DMS79 treated with DMSO at 0.1 percent for 48 hours (cell line): ENCODE measurements around the gene EIF4G2.

Source experiments
- DNase-seq: peaks from one replicate; lab custom pipeline; 2025; lab: John Stamatoyannopoulos, UW

EIF4G2 gene

DNA sequence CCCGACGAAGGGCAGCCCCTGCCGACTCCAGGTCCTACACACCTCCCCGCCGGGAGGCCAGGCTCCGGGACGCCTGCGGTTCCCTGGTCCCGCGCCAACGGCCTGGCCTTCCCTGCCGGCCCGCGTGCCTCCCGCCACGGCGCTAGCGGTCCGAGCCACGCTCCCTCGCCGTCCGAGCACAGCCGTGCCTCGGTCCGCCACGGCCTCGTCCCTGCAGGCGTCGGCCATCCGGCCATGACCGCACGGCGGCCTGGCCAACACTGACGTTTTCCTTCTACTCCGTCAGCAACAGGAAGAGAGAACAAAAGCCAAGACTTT is 532 bp downstream of the EIF4G2 start:
- no peak for DNase-seq

DNA sequence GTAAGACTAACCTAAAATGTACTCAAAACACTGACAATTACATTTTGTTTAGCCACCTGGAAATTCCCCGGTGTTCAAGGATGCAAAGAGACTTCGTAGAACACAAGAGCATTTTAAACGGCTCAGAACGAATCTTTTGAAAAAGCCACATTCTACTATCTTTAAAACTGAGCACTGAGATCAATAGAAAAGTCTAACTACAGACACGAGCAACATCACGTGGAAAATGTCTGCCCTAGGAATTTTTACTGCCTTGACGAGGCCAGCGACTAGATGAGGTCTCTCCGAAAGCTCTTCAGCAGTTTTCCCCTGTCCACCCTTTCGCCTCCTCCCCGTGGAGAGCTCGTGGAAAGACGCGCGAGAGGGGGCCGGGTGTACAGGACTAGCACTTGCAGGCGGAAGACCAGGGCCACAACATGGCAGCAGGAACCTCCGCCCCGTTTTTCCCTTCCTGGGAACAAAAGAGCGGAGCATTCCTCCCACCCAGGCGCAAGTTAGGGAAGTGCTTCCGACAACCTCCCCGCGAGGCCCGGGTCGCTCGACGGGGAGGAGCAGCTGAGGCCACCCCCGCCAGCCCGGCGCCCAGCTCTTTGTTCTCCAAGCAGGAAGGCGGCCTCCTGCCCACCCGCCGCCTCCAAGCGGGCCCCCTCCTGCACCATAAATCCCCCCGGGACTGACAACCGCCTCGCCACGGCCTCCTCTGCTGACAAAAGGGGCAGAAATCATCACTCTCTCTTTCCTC is 1.1 kb downstream of the EIF4G2 start:
- no peak for DNase-seq

DNA sequence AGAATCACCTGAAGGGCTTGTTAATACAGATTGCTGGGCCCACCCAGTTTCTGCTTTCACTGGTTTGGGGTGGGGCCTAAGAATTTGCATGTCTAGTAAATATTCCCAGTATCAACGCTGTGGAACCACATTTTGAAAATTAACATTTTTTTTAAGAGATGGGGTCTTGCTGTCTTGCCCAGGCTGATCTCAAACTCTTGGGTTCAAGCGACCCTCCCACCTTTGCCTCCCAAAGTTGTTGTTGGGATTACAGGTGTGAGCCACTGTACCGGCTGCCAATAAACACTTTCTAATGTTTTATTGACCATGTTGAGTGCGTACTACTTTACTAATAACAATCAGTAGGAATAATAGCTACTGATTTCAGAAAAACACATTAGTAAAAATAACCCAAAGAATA is 2.5 kb downstream of the EIF4G2 start:
- no peak for DNase-seq

DNA sequence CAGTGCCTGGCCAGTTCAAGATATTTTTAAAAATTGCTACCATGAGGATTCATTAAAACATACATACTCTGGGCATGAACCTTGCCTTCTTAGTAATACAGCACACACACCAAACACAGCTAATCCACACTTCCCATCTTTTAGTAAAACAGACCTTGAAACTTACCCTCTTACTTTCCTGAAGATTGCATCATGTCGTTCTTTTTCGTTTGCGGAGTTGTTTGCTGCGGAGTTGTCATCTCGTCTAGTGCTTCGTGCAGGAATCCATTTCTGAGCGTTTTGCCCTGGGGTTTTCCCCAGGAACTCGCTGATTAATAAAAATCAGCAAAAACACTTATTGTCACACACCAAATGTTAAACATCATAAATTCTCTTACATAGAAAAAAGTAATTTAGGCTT is 3.0 kb downstream of the EIF4G2 start:
- no peak for DNase-seq

GRCh38 chr11:10803676-10804075 is 5.0 kb downstream of the EIF4G2 start:
- DNase-seq = no peak

- no peak for DNase-seq
Observed at GRCh38 chr11:10800292-10800691, 8.4 kb downstream of the EIF4G2 start.

DNA sequence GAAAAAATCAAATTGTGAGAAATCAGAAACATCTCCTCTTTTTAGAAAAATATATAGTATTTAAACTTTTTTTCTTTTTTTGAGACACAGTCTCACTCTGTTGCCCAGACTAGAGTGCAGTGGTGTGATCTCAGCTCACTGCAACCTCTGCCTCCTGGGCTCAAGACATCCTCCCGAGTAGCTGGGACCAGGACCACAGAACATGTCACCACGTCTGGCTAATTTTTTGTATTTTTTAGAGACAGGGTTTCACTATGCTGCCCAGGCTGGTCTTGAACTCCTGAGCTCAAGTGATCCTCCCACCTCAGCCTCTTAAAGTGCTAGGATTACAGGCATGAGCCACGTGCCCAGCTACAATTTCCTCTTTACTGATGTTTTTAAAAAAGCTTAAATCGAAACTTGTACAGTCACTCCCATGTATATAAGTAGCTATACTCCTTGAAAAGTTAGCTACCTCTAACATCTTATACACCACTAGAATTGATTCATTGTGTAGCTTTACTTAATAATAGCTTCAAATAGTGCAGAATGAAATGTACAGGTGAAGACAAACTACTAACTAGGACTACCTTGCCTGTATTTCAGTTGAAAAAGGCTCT is 10.3 kb downstream of the EIF4G2 start:
- no peak for DNase-seq

GRCh38 chr11:10797531-10797930 is 11.2 kb downstream of the EIF4G2 start:
- DNase-seq = no peak

GRCh38 chr11:10797001-10797400 is 11.7 kb downstream of the EIF4G2 start:
- no peak for DNase-seq

DNA sequence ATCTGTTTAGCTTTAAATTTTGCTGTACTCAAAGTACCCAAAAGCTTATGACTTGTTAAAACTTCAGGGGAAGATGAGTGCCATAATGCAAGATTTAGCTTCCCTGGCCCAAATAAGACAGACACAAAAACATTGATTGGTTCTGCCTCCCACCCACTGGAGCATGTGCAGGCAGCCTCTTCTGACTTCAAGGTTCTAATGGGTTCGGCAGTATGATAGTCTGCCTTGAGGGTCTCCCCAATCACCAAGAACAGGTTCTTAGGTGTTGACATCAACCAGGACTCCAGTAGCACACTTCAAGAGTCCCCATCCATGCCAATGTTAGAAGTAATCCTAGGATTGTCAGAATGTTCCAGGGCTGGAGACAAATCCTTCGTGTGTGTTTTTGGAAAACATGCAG is 12.5 kb downstream of the EIF4G2 start:
- no peak for DNase-seq

DNA sequence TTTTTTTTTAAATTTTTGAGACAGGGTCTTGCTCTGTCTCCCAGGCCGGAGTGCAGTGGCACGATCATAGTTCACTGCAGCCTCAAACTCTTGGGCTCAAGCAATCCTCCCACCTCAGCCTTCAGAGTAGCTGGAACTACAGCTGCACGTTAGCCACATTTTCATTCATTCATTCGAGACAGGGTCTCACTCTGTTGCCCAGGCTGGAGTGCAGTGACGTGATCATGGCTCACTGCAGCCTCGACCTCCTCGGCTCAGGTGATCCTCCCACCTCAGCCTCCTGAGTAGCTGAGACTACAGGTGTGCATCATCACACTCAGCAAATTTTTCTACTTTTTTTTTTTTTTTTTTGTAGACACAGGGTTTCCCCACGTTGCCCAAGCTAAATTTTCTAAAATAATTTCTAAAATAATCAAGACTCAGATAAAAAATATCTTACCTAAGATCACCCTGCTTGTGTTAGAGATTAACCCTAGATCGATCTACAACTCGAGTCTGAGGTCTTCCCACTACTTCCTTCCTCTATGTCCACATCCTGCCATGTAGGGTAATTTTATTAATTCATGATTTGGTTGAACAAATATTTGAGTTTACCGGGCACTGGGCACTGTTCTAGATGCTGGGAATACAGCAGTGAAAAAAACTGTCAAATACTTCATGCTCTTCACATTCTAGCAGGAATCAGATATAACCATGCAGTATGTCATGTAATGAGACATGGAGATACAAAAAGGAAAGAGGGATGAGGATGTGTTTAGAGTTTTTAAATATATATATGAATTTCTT is 15.1 kb downstream of the EIF4G2 start:
- DNase-seq = no peak

DNA sequence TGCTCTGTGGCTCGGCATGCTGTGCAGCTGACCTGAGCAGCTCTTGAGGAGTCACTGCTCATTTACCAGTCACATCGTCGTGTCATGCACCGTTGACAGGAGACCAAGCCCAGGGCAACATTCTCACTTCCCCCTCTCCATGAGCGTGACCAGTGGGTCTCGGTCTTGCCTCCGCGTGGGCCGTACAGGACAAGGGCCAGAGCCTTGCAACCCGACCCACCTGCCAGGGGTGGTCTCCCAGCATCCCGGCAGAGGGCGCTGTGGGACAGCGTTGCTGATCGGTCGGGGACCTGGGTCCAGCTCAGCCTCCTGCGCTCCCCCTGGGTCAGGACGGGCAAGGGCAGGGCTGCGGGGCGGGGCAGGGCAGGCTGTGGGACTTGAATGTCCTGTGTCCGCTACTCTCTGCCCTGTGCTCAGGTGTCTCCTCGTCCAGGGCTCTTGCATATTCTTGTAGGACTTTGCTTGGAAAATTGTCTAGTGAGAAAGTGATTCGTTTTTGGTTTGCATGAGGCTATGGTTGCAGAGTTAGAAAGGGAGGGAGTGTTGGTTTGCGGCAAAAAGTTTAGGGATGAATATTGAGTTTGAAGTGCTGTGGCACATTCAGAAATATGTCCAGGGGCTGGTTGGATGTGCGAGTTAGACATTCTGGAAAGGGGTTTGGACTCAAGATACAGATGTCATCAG is 16.2 kb downstream of the EIF4G2 start:
- peak; percentile 65 for DNase-seq

DNA sequence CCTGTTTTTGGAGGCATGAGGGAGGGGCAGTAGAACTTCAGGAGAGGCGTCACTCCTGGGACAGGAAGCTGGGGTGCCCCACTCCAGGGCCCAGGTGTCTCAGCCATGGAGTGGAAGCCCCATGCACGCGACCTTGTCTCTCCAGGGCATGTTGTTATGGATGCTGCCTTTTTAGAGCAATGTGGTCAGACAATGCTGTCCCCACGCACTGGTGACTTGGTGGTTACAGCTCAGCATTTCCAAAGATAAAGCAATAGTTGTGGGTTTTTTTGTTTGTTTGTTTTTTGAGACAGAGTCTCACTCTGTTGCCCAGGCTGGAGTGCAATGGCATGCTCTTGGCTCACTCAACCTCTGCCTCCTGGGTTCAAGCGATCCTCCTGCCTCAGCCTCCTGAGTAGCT is 22.3 kb downstream of the EIF4G2 start:
- DNase-seq = no peak

GRCh38 chr11:10785146-10785474 is 23.6 kb downstream of the EIF4G2 start:
- peak; percentile 26 for DNase-seq

DNA sequence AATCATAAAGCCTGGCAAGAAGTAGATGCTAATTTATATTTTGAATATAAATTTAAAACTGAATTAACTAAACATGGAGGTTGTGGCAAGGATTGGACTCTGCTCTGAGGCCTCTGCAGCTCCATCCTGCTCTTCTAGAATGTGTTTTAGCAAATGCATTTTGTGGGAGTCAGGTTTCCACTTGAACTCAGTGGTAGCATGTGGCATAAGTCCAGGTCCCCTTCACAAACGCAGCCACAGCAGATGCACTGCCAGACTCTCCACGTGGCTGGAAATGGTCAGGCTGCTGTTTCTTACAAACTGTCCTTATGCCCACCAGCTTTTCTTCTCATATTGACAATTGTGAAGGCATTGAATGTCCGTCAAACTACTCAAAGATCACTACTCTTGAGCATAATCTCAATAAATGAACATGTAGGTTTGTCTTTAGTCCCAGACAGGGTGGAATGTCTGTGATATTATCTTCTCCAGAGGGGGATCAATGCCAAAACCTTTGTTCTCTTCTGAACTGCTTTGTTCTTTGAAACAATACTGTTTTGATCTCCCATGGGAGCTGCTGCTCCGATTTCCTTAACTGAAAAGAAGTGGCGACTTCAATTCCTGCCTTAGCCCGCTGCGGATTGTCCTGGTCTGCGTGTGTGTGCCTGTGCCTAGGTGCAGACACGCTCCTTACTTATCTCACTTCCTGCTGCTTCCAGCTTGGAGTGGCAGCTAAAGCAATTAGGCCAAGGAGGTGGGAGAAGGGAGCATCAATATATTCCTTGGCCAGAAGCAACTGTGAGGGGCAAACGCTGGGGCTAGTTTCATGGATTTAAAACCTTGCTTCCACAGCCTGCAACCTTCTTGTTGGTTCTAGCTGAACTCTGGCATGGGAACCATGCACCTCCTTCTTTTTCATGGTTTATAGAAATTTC is 24.2 kb downstream of the EIF4G2 start:
- peak; percentile 92 for DNase-seq

DNA sequence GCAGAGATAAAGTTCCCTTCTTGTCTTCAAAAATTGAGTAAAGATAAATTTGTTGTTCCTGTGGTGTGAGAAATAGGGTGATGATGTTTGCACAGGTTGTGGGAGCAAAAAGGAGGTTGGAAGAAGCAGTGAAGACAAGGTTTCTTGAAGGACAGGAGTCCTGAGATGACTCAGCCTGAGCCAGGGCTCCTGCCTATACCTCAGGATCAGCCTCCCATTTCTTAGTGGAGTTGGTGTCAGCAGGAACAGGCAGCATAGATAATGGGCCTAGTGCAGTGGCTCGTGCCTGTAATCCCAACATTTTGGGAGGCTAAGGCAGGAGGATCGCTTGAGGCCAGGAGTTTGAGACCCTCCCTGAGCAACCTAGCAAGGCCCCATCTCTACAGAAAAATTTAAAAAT is 28.7 kb downstream of the EIF4G2 start:
- no peak for DNase-seq

- no peak for DNase-seq
Observed at GRCh38 chr11:10779086-10779485, 29.6 kb downstream of the EIF4G2 start.

DNA sequence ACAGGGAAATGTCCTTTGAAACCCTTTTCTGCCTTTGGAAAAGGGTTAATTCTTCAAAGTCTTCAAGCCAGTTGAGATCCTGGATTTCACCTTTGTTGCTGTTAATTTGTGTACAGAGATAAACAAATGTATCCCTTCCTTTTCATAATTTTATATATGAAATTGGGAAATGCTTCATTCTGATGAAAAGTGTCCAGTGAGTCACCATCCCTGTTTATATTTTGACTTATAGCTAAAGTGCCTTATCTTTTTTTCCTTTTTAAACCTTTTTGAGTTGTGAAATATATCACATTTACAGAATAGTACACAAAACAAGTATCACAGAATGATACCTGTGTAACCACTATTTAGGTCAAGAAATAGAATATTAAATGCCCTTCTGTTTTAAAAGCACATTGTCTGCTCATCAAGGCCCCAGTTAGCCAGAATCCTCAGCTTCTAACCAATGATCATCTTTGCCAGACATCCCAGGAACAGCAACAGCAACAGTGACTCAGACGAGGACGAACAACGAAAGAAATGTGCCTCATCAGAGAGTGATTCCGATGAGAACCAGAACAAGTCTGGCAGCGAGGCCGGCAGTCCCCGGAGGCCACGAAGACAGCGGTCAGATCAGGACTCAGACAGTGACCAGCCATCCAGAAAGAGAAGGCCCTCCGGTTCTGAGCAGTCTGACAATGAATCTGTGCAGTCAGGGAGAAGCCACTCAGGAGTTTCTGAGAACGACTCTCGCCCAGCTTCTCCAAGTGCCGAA is 30.3 kb downstream of the EIF4G2 start:
- no peak for DNase-seq

DNA sequence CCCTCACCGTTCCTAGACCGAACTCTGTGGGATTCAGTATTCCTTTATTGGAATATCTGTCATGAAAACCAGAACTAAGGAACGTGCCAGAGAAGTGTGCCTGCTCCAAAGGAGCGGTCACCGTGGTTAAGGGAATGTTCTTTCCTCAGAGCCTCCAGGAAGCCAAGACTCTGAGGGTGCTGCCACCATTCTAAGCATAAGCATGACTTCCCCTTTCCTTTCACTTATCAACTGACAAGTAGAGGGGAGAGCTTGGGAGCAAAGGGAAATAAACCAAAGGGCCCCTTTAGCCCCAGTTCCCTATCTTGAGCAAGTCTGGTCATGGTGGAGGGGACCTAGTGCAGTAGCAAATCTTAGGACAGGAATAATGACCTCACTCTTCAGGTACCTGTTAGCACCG is 30.9 kb downstream of the EIF4G2 start:
- no peak for DNase-seq

DNA sequence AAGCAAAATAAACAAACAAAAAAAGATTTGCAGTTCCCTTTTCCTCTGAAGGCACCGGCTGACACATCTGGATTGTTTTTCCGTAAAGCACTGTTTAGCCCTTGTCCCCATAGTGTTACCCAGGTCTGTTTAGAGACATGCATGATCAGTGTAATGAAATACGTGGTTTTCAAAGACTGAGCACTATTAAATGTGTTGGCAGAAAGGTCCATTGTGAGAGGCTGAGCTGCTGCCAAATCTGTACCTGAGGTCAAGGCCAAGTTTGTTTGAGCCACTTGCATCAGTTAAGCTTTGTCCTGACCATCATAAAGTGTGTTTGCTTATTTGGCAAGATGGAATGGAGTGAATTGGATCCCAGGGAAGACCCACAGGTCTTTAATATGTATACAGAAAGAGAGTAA is 31.3 kb downstream of the EIF4G2 start:
- DNase-seq = no peak

DNA sequence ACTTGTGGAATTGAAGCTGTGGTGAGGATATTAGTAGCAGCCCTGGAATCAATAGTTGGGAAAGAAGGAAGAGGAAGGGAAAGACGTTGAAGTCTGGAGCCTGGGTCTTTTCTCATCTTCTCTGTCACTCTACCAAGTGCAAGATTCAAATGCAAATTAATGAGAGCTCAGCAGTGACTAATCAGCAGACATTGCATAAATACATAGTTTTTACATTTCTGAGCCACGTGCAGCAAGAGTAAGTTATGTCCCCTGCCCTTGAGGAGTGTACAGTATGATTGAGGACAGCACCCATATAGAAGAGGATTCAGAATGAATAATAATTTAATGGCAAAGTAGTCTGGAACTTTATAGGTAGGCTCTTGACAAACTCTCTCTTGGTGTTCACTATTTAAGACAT is 33.9 kb downstream of the EIF4G2 start:
- no peak for DNase-seq
